Smooth muscle cell of trachea (primary cell): ENCODE results near the gene TUFT1. TPM values are rescaled to one million over a fixed set of nuclear protein-coding genes. Genes with fewer than 3 reads are reported as not detected.

Source experiments
- total RNA-seq: library from RNA; depleted of rRNA; stranded (reverse); fragments of >200 nt; gene quantifications from 2 replicates; pipeline ENCODE4 v1.2.1, GENCODE V29; 2014

The TUFT1 gene, protein sequence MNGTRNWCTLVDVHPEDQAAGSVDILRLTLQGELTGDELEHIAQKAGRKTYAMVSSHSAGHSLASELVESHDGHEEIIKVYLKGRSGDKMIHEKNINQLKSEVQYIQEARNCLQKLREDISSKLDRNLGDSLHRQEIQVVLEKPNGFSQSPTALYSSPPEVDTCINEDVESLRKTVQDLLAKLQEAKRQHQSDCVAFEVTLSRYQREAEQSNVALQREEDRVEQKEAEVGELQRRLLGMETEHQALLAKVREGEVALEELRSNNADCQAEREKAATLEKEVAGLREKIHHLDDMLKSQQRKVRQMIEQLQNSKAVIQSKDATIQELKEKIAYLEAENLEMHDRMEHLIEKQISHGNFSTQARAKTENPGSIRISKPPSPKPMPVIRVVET
- 4.5 and 7.4 TPM in 2 replicates for total RNA-seq

DNA sequence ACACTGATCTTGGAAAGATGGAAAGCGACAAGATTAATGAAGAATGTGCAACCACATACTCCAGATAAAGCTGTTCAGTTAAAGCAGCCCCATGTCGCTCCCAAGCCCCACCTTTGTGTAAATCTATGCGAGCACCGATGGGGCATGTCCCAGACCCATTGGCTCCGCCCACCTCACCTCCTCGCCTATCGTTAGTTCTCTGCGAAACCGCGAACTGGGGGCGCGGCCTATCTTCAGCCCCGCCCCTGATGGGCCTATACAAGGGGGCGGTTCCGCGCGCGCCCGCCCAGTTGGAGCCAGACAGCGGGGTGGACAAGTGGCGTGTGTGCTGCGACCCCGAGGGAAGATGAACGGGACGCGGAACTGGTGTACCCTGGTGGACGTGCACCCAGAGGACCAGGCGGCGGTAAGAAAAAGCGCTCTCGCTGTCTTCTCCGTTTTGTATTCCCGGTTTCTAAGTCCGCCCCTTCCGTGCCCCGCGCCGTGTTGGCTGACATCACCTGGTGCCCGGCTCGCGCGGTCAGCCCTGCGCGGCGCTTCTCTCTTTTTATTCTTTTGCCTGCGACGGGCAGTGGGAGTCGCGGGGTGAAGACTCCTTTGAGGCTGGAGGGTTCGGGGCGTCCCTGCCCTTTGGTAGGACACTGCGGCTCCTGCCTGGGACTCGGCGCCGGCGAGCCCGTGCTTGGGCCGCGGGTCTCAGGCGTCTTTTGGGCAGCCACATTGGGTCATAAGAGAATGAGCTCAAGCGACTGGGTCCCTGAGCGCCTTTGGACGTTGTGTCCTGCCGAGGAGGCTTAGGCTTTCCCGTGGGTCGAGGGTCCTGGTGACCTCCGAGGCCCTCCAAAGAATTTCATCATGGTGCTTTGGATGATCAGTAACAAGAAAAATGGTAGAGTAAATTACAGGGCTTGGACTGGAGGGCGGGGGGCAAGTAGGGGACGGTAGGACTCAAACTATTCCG lies at the start of gene TUFT1:
Gene TUFT1, plus strand, starts transcription at position 289 of the 961 bp plus-strand sequence. Its CDS starts 58 bp downstream, at position 347.

DNA sequence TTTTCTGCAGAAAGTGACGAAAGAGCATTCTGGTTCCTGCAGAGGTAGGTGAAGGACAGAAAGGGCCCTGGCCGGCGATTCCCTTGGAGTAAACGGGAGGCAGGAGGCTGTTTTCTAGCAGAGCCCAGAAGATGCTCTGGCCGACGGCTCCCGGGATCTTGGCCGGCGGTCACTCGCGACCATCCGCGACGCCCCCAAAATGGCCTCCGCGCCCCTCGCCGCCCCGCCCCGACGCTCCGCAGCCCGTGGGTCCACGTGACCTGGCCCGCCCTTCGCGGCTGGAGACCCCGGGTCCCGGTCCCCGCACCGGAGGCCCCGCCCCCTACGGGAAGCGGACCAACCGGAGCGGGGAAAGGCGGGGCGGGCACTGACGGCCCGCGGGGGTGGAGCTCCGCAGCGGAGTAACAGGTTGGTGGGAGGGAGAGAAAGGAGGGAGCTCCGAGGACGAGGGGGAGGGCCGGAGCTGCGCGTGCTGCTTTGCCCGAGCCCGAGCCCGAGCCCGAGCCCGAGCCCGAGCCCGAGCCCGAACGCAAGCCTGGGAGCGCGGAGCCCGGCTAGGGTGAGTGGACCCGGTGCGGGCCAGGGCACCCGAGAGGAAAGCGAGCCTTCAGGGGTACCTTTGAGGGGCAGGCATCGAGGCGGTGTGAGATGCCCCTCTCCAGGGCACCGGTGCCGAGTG lies 29.0 kb upstream of the TUFT1 start, which contains the start of gene CGN:
Gene CGN, plus strand, starts transcription at position 431 of the 679 bp plus-strand sequence. CDS start 7,133 bp downstream, outside the sequence.

DNA sequence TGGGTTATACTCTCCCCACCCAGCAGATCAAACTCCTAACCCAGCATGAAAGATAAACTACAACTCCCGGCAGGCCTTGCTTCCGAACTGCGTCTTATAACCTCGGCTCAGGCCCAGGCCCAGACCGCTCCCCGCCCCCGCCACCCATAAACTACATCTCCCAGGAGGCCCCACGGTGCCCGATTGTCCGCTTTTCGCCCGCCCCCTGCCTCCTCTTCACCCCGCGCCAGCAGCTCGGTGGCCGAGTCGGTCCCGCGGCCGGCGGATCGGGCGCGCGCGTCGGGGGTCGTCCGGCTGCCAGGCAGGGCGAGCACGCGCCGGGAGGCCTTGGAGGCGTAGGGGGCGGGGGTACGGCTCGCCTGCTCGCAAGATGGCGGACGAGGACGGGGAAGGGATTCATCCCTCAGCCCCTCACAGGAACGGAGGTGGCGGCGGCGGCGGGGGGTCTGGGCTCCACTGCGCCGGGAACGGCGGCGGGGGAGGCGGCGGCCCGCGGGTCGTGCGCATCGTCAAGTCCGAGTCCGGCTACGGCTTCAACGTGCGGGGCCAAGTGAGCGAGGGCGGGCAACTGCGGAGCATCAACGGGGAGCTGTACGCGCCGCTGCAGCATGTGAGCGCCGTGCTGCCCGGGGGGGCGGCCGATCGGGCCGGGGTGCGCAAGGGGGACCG lies 71.9 kb downstream of the TUFT1 start, which contains the start of gene SNX27:
Gene SNX27, plus strand, starts transcription at position 219 of the 669 bp plus-strand sequence. Its CDS starts 152 bp downstream, at position 371.

Other genes starting within 250 kb of the TUFT1 start
- 74.1 and 83.8 TPM in 2 replicates for gene PI4KB, start 212.9 kb upstream of the TUFT1 start, total RNA-seq
- gene RFX5, start 193.1 kb upstream of the TUFT1 start, total RNA-seq, result 44.9 and 55.1 TPM in 2 replicates
- 74.0 and 120 TPM in 2 replicates for gene SELENBP1, start 167.6 kb upstream of the TUFT1 start, total RNA-seq
- gene PSMB4, start 140.7 kb upstream of the TUFT1 start, total RNA-seq, result 319 and 409 TPM in 2 replicates
- 17.5 and 25.0 TPM in 2 replicates for gene POGZ, start 80.8 kb upstream of the TUFT1 start, total RNA-seq
- gene CGN, start 28.9 kb upstream of the TUFT1 start, total RNA-seq, result not detected in 2 replicates
- 38.3 and 38.5 TPM in 2 replicates for gene SNX27, start 71.7 kb downstream of the TUFT1 start, total RNA-seq
- not detected in 2 replicates for gene CELF3, start 176.5 kb downstream of the TUFT1 start, total RNA-seq
- not detected in 2 replicates for gene RIIAD1, start 181.2 kb downstream of the TUFT1 start, total RNA-seq
- 73.1 and 97.4 TPM in 2 replicates for gene MRPL9, start 223.2 kb downstream of the TUFT1 start, total RNA-seq